Measurements from ENCODE around the gene CD2BP2.

The CD2BP2 gene

GRCh38 chr16:30380803-30381208, 25.7 kb upstream of the CD2BP2 start:
- H3K27ac ChIP-seq: no peak overlapping the region
- TF ChIP-seq CTCF (conservative IDR thresholded peaks at IDR 0.05): no peak

- H3K27ac ChIP-seq: no peak overlapping the region
- no peak for TF ChIP-seq CTCF (conservative IDR thresholded peaks at IDR 0.05)
These were observed 25.1 kb upstream of the CD2BP2 start for GRCh38 chr16:30380072-30380802.

- H3K27ac ChIP-seq: peak overlapping the region; percentile 93
- TF ChIP-seq CTCF (conservative IDR thresholded peaks at IDR 0.05): no peak
These were observed 24.2 kb upstream of the CD2BP2 start for GRCh38 chr16:30379158-30379783.

- H3K27ac ChIP-seq: peak overlapping the region; percentile 93
- TF ChIP-seq CTCF (conservative IDR thresholded peaks at IDR 0.05): no peak
These were observed 23.4 kb upstream of the CD2BP2 start for GRCh38 chr16:30378236-30379157.

- peak overlapping the region; percentile 93 for H3K27ac ChIP-seq
- TF ChIP-seq CTCF (conservative IDR thresholded peaks at IDR 0.05): no peak
These were observed 22.7 kb upstream of the CD2BP2 start for GRCh38 chr16:30377812-30378235.

- TF ChIP-seq CTCF (conservative IDR thresholded peaks at IDR 0.05): no peak
- H3K27ac ChIP-seq: peak overlapping the region; percentile 93
These were observed 22.1 kb upstream of the CD2BP2 start for GRCh38 chr16:30377050-30377811.

Data from VCaP (cell line).